NCI-H187 treated with DMSO at 0.1 percent for 48 hours (cell line): ENCODE data around the gene ABCC8.

Experiments used
- DNase-seq: peaks from one replicate; lab custom pipeline; 2025; lab: John Stamatoyannopoulos, UW

ABCC8 gene

GRCh38 chr11:17403980-17404759 lies 72.5 kb downstream of the ABCC8 start:
- no peak for DNase-seq

- no peak for DNase-seq
These were observed 74.2 kb downstream of the ABCC8 start for GRCh38 chr11:17402486-17402885.

- DNase-seq, result no peak
These were observed 74.8 kb downstream of the ABCC8 start for GRCh38 chr11:17401841-17402240.

GRCh38 chr11:17401316-17401715 lies 75.3 kb downstream of the ABCC8 start:
- DNase-seq, result no peak

GRCh38 chr11:17400048-17400775 lies 76.4 kb downstream of the ABCC8 start:
- DNase-seq, result no peak

GRCh38 chr11:17399236-17399635 lies 77.4 kb downstream of the ABCC8 start:
- DNase-seq, result no peak

GRCh38 chr11:17397311-17398002 lies 79.2 kb downstream of the ABCC8 start:
- DNase-seq, result no peak

GRCh38 chr11:17396598-17397310 lies 79.9 kb downstream of the ABCC8 start:
- DNase-seq, result no peak

- DNase-seq, result no peak
These were observed 80.7 kb downstream of the ABCC8 start for GRCh38 chr11:17395978-17396377.

GRCh38 chr11:17395554-17395961 lies 81.1 kb downstream of the ABCC8 start:
- DNase-seq, result no peak

GRCh38 chr11:17394743-17395390 lies 81.8 kb downstream of the ABCC8 start:
- no peak for DNase-seq

GRCh38 chr11:17393472-17393871 lies 83.2 kb downstream of the ABCC8 start:
- DNase-seq, result no peak

- DNase-seq, result no peak
These were observed 83.8 kb downstream of the ABCC8 start for GRCh38 chr11:17392872-17393271.

- DNase-seq, result peak; percentile 67
These were observed 84.9 kb downstream of the ABCC8 start for GRCh38 chr11:17391493-17392355.

- DNase-seq, result no peak
These were observed 86.5 kb downstream of the ABCC8 start for GRCh38 chr11:17389957-17390649.

- peak; percentile 79 for DNase-seq
These were observed 87.3 kb downstream of the ABCC8 start for GRCh38 chr11:17389211-17389956.

GRCh38 chr11:17388609-17389210 lies 87.9 kb downstream of the ABCC8 start, which contains the start of gene KCNJ11:
Gene KCNJ11, minus strand, starts transcription at chr11:17388659. Its CDS starts 568 bp downstream, at chr11:17388091.
- no peak for DNase-seq

GRCh38 chr11:17387811-17388210 lies 88.8 kb downstream of the ABCC8 start:
- DNase-seq, result no peak

- no peak for DNase-seq
These were observed 89.4 kb downstream of the ABCC8 start for GRCh38 chr11:17387254-17387653.
